Duodenal mucosa (tissue), 2 donors: ENCODE results near the gene EIPR1.

Source experiments
- H3K27ac ChIP-seq: one replicate; pipeline ENCODE4 v1.7.0; 2013; ENCODE audit warnings: low read depth, low read length
- H3K27me3 ChIP-seq, 2 donors: one replicate each; pipeline ENCODE4 v1.7.0; 2013; ENCODE audit warnings: low read length in 2 of 2, control low read depth in 1 of 2; ENCODE audit not compliant: insufficient read depth in 2 of 2, control insufficient read depth in 1 of 2
- H3K36me3 ChIP-seq, 2 donors: one replicate each; pipeline ENCODE4 v1.7.0; 2013; ENCODE audit warnings: low read length in 2 of 2, control low read depth in 1 of 2; ENCODE audit not compliant: insufficient read depth in 2 of 2, control insufficient read depth in 1 of 2
- H3K4me1 ChIP-seq, 2 donors: one replicate each; pipeline ENCODE4 v1.7.0; 2013; ENCODE audit warnings: low read length in 2 of 2, control low read depth in 1 of 2; ENCODE audit not compliant: insufficient read depth in 2 of 2, control insufficient read depth in 1 of 2
- H3K4me3 ChIP-seq, 2 donors: one replicate each; pipeline ENCODE4 v1.7.0; 2013; ENCODE audit warnings: low read length in 2 of 2, low read depth in 1 of 2
- H3K9ac ChIP-seq, 2 donors: one replicate each; pipeline ENCODE4 v1.7.0; 2013; ENCODE audit warnings: low read length in 2 of 2, low read depth in 1 of 2
- H3K9me3 ChIP-seq, 2 donors: one replicate each; pipeline ENCODE4 v1.7.0; 2013; ENCODE audit warnings: low read length in 2 of 2, control low read depth in 1 of 2; ENCODE audit not compliant: control insufficient read depth in 1 of 2

EIPR1 gene

DNA sequence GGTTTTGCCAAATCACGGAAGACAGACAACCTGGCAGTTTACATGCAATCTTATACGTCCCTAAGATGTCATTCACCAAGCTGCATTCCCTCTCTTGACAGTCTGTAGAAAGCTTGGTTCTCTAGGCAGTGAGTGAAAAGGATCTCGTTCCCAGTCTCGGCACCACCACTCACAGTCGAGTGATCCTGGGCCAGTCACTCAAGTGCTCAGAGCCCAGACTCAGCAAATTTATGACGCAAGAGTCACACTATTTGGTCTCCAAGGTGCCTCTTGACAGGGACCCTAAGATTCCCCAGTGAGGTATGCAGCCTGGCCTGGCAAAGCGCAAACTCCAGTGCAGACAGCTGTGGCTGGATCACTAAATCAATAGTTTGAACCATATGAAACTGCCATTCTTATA is 77.9 kb downstream of the EIPR1 start:
- H3K9ac ChIP-seq: no peak overlapping the region
- H3K4me3 ChIP-seq: no peak overlapping the region
- H3K4me1 ChIP-seq: peaks cover 6 to 7% of the 10 kb centered on the region in 2 donors
- no peaks in the 10 kb centered on the region for H3K27me3 ChIP-seq
- peaks cover 4 to 7% of the 10 kb centered on the region in 2 donors for H3K36me3 ChIP-seq
- H3K27ac ChIP-seq: no peak overlapping the region
- H3K9me3 ChIP-seq: no peaks in the 10 kb centered on the region

GRCh38 chr2:3299130-3299529 is 78.5 kb downstream of the EIPR1 start:
- Histone ChIP-seq H3K36me3 (peaks cover 4 to 7% of the 10 kb centered on the region in 2 donors), H3K9ac (no peak overlapping the region), H3K27me3 (no peaks in the 10 kb centered on the region), H3K4me3 (no peak overlapping the region), H3K4me1 (peaks cover 6 to 7% of the 10 kb centered on the region in 2 donors), H3K27ac (no peak overlapping the region), H3K9me3 (no peaks in the 10 kb centered on the region)

GRCh38 chr2:3298191-3298590 is 79.4 kb downstream of the EIPR1 start:
- Histone ChIP-seq H3K9ac (no peak overlapping the region), H3K9me3 (no peaks in the 10 kb centered on the region), H3K36me3 (peaks cover 4 to 7% of the 10 kb centered on the region in 2 donors), H3K4me1 (peaks cover 2 to 3% of the 10 kb centered on the region in 2 donors), H3K27me3 (no peaks in the 10 kb centered on the region), H3K27ac (no peak overlapping the region), H3K4me3 (no peak overlapping the region)

GRCh38 chr2:3297523-3297922 is 80.1 kb downstream of the EIPR1 start:
- no peaks in the 10 kb centered on the region for H3K9me3 ChIP-seq
- H3K9ac ChIP-seq: no peak overlapping the region
- peaks cover 4 to 7% of the 10 kb centered on the region in 2 donors for H3K36me3 ChIP-seq
- H3K4me3 ChIP-seq: no peak overlapping the region
- H3K27me3 ChIP-seq: no peaks in the 10 kb centered on the region
- no peak overlapping the region for H3K27ac ChIP-seq
- H3K4me1 ChIP-seq: no peaks in the 10 kb centered on the region

GRCh38 chr2:3296182-3296972 is 81.2 kb downstream of the EIPR1 start:
- Histone ChIP-seq H3K27me3 (no peaks in the 10 kb centered on the region), H3K4me1 (no peaks in the 10 kb centered on the region), H3K9ac (no peak overlapping the region), H3K27ac (no peak overlapping the region), H3K36me3 (peaks cover 2 to 7% of the 10 kb centered on the region in 2 donors), H3K9me3 (no peaks in the 10 kb centered on the region), H3K4me3 (no peak overlapping the region)

DNA sequence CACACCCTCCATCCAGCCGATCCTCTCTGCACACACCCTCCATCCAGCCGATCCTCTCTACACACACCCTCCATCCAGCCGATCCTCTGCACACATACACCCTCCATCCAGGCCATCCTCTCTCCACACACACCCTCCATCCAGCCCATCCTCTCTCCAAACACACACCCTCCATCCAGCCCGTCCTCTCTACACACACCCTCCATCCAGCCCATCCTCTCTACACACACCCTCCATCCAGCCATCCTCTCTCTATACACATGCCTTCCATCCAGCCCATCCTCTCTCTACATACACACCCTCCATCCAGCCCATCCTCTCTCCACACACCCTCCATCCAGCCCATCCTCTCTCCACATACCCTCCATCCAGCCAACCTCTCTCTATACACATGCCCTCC is 83.1 kb downstream of the EIPR1 start:
- Histone ChIP-seq H3K4me1 (no peaks in the 10 kb centered on the region), H3K4me3 (no peak overlapping the region), H3K27me3 (no peaks in the 10 kb centered on the region), H3K27ac (no peak overlapping the region), H3K36me3 (no peaks in the 10 kb centered on the region), H3K9me3 (no peaks in the 10 kb centered on the region), H3K9ac (no peak overlapping the region)

DNA sequence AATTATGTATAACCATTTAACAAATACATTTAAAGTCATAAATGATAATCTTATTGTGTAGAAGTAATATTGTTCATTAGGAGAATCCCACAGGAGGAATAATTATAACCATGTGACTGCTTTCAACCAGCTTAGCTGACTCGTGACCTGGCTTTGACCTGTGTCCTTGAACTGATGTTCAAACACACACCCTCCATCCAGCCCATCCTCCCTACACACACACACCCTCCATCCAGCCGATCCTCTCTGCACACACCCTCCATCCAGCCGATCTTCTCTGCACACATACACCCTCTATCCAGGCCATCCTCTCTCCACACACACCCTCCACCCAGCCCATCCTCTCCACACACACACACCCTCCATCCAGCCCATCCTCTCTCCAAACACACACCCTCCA is 83.5 kb downstream of the EIPR1 start:
- no peak overlapping the region for H3K27ac ChIP-seq
- H3K4me3 ChIP-seq: no peak overlapping the region
- no peaks in the 10 kb centered on the region for H3K4me1 ChIP-seq
- H3K9ac ChIP-seq: no peak overlapping the region
- H3K27me3 ChIP-seq: no peaks in the 10 kb centered on the region
- H3K9me3 ChIP-seq: no peaks in the 10 kb centered on the region
- H3K36me3 ChIP-seq: no peaks in the 10 kb centered on the region

DNA sequence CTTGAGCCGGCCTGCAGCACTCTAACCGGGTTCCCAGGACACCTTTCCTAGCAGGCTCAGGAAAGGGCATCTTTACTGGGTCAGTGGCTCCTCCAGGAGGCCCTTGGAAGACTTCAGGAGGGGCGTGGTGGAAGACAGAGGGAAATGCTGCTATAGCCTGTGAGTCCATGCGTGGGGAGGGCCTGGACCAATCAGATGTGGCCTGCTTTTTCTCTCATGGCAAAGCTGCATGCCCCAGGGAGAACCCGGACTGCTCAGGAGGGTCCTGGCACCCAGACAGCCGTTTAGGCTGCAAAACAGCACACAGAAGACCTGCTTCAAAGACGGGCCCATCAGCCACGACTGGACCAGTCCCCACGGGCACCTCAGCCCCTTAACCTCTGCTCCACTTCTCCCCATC is 84.4 kb downstream of the EIPR1 start:
- H3K36me3 ChIP-seq: no peaks in the 10 kb centered on the region
- H3K27me3 ChIP-seq: no peaks in the 10 kb centered on the region
- H3K4me1 ChIP-seq: no peaks in the 10 kb centered on the region
- no peak overlapping the region for H3K4me3 ChIP-seq
- no peak overlapping the region for H3K9ac ChIP-seq
- H3K27ac ChIP-seq: no peak overlapping the region
- H3K9me3 ChIP-seq: no peaks in the 10 kb centered on the region

DNA sequence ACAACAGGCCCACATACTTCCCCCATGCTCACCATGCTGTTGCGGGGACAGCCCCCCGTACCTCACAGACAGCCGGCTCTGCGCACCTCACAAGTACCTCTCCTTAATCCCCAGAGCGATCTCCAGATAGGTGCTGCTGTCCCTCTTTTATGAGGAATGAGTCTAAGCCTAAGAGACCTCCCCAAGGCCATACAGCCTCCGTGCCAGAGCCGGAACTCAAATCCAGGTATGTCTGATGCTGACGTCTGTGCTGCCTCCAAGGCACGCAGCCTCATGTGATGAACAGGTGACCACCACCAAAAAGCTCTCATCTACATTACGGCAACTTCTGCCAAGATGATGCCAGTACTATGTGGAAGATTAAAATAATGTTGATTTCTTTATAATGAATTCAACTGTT is 85.2 kb downstream of the EIPR1 start:
- no peak overlapping the region for H3K9ac ChIP-seq
- no peak overlapping the region for H3K4me3 ChIP-seq
- no peaks in the 10 kb centered on the region for H3K27me3 ChIP-seq
- H3K9me3 ChIP-seq: no peaks in the 10 kb centered on the region
- no peaks in the 10 kb centered on the region for H3K4me1 ChIP-seq
- no peak overlapping the region for H3K27ac ChIP-seq
- no peaks in the 10 kb centered on the region for H3K36me3 ChIP-seq

DNA sequence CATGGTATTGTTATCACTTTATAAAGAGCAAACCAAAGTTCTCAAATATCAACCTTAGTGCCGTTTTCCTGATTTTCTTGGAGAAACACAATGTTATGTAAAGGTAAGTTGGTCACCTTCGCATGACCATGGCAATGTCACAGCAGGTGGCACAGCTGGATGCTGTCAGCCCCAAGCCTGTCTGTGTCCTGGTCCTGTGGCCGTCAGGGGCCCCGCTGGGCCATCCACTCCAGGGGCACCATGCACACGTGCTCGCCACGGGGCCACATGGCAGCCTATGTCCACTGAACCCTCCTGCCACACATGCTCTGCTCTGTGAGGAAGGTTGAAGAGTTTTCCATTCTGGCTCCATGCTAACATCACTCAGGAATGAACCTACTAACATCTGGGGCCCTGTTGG is 85.9 kb downstream of the EIPR1 start:
- Histone ChIP-seq H3K9ac (no peak overlapping the region), H3K4me1 (no peaks in the 10 kb centered on the region), H3K4me3 (no peak overlapping the region), H3K9me3 (no peaks in the 10 kb centered on the region), H3K36me3 (no peaks in the 10 kb centered on the region), H3K27ac (no peak overlapping the region), H3K27me3 (no peaks in the 10 kb centered on the region)
